GM23338 (cell line): ENCODE results near the gene ANKRD66.

Experiments
- CREB1 ChIP-seq: fragments of 250-450 bp; sonication (Bioruptor Pico); IDR thresholded peaks from 2 replicates; pipeline ENCODE4 v1.5.0; 2020; ENCODE audit warnings: low read depth, mild to moderate bottlenecking, moderate library complexity
- CTCF ChIP-seq, 2 experiments: fragments of 200-600 bp in 1 of 2; sonication (generic) in 1 of 2; conservative IDR thresholded peaks; 2 replicates each; pipeline versions ENCODE4 v1.5.1 to v1.6.1; 2016 to 2017; ENCODE audit warnings: antibody characterized with exemption in 2 of 2, low read depth in 2 of 2, mild to moderate bottlenecking in 2 of 2, moderate library complexity in 1 of 2
- EZH2 ChIP-seq: fragments of 200-600 bp; sonication (generic); IDR thresholded peaks from one replicate; pipeline ENCODE4 v1.8.0; 2017; ENCODE audit warnings: antibody characterized with exemption, mild to moderate bottlenecking, low read depth; ENCODE audit not compliant: unreplicated experiment
- EZH2phosphoT487 ChIP-seq: fragments of 200-600 bp; sonication (generic); IDR thresholded peaks from one replicate; pipeline ENCODE4 v1.8.1; 2018; ENCODE audit warnings: antibody characterized with exemption; ENCODE audit not compliant: unreplicated experiment
- JUNB ChIP-seq: IDR thresholded peaks from one replicate; pipeline ENCODE4 v1.6.1; 2016; ENCODE audit warnings: antibody characterized with exemption; ENCODE audit not compliant: unreplicated experiment
- NANOG ChIP-seq: IDR thresholded peaks from 2 replicates; pipeline ENCODE4 v1.6.1; 2016; ENCODE audit warnings: antibody characterized with exemption, borderline replicate concordance
- POLR2AphosphoS5 ChIP-seq: IDR thresholded peaks from 2 replicates; pipeline ENCODE4 v1.6.1; 2016; ENCODE audit warnings: antibody characterized with exemption, low read depth
- STAT1 ChIP-seq: IDR thresholded peaks from one replicate; pipeline ENCODE4 v1.6.1; 2016; ENCODE audit warnings: antibody characterized with exemption; ENCODE audit not compliant: unreplicated experiment
- ZNF114 ChIP-seq: fragments of 250-450 bp; sonication (Bioruptor Pico); IDR thresholded peaks from 2 replicates; pipeline ENCODE4 v1.5.0; 2020; ENCODE audit warnings: mild to moderate bottlenecking, moderate library complexity
- ZNF331 ChIP-seq: fragments of 250-450 bp; sonication (Bioruptor Pico); IDR thresholded peaks from 2 replicates; pipeline ENCODE4 v1.5.0; 2020; ENCODE audit warnings: low read depth, mild to moderate bottlenecking, moderate library complexity
- TF ChIP-seq, protein P1 (sequence below): IDR thresholded peaks from 2 replicates; pipeline ENCODE4 v1.6.1; 2016; ENCODE audit warnings: antibody characterized with exemption
- TF ChIP-seq, protein P2 (sequence below): IDR thresholded peaks from one replicate; pipeline ENCODE4 v1.6.1; 2018; ENCODE audit warnings: antibody characterized with exemption; ENCODE audit not compliant: unreplicated experiment
- TF ChIP-seq, protein P3 (sequence below): fragments of 250-450 bp; sonication (Bioruptor Pico); IDR thresholded peaks from 2 replicates; pipeline ENCODE4 v1.5.0; 2020; ENCODE audit warnings: mild to moderate bottlenecking, moderate library complexity

DNA sequence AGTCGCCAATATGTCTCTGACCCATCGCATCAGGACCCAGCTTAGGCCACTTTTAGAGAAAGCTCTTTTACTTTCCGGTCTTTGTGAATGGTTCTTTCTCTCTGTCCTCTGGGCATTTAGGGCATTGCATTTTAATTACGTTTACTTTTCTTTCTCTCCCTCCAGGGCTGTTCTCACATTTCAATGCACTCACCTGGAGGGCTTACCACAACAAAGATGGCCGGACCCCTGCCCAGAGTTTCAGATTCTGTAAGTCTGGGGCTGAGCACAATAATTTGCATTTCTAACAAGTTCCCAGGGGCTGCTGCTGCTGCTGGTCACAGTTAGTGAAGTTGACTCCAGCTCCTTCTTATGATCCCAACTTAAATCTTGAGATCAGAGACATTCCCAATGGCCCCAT lies 3.0 kb downstream of the ANKRD66 start:
- TF ChIP-seq CTCF (conservative IDR thresholded peaks at IDR 0.05; ENCODE audit: low read depth in 2 of 2): no peak
- TF ChIP-seq EZH2: no peak
- TF ChIP-seq, protein P1, sequence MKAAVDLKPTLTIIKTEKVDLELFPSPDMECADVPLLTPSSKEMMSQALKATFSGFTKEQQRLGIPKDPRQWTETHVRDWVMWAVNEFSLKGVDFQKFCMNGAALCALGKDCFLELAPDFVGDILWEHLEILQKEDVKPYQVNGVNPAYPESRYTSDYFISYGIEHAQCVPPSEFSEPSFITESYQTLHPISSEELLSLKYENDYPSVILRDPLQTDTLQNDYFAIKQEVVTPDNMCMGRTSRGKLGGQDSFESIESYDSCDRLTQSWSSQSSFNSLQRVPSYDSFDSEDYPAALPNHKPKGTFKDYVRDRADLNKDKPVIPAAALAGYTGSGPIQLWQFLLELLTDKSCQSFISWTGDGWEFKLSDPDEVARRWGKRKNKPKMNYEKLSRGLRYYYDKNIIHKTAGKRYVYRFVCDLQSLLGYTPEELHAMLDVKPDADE: no peak
- TF ChIP-seq POLR2AphosphoS5: no peak
- TF ChIP-seq EZH2phosphoT487: no peak
- no peak for TF ChIP-seq ZNF331 (CRISPR knock-in tag)
- TF ChIP-seq CREB1 (CRISPR knock-in tag): no peak
- TF ChIP-seq, protein P2, sequence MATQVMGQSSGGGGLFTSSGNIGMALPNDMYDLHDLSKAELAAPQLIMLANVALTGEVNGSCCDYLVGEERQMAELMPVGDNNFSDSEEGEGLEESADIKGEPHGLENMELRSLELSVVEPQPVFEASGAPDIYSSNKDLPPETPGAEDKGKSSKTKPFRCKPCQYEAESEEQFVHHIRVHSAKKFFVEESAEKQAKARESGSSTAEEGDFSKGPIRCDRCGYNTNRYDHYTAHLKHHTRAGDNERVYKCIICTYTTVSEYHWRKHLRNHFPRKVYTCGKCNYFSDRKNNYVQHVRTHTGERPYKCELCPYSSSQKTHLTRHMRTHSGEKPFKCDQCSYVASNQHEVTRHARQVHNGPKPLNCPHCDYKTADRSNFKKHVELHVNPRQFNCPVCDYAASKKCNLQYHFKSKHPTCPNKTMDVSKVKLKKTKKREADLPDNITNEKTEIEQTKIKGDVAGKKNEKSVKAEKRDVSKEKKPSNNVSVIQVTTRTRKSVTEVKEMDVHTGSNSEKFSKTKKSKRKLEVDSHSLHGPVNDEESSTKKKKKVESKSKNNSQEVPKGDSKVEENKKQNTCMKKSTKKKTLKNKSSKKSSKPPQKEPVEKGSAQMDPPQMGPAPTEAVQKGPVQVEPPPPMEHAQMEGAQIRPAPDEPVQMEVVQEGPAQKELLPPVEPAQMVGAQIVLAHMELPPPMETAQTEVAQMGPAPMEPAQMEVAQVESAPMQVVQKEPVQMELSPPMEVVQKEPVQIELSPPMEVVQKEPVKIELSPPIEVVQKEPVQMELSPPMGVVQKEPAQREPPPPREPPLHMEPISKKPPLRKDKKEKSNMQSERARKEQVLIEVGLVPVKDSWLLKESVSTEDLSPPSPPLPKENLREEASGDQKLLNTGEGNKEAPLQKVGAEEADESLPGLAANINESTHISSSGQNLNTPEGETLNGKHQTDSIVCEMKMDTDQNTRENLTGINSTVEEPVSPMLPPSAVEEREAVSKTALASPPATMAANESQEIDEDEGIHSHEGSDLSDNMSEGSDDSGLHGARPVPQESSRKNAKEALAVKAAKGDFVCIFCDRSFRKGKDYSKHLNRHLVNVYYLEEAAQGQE: no peak
- TF ChIP-seq STAT1: no peak
- no peak for TF ChIP-seq JUNB
- no peak for TF ChIP-seq NANOG
- TF ChIP-seq, protein P3, sequence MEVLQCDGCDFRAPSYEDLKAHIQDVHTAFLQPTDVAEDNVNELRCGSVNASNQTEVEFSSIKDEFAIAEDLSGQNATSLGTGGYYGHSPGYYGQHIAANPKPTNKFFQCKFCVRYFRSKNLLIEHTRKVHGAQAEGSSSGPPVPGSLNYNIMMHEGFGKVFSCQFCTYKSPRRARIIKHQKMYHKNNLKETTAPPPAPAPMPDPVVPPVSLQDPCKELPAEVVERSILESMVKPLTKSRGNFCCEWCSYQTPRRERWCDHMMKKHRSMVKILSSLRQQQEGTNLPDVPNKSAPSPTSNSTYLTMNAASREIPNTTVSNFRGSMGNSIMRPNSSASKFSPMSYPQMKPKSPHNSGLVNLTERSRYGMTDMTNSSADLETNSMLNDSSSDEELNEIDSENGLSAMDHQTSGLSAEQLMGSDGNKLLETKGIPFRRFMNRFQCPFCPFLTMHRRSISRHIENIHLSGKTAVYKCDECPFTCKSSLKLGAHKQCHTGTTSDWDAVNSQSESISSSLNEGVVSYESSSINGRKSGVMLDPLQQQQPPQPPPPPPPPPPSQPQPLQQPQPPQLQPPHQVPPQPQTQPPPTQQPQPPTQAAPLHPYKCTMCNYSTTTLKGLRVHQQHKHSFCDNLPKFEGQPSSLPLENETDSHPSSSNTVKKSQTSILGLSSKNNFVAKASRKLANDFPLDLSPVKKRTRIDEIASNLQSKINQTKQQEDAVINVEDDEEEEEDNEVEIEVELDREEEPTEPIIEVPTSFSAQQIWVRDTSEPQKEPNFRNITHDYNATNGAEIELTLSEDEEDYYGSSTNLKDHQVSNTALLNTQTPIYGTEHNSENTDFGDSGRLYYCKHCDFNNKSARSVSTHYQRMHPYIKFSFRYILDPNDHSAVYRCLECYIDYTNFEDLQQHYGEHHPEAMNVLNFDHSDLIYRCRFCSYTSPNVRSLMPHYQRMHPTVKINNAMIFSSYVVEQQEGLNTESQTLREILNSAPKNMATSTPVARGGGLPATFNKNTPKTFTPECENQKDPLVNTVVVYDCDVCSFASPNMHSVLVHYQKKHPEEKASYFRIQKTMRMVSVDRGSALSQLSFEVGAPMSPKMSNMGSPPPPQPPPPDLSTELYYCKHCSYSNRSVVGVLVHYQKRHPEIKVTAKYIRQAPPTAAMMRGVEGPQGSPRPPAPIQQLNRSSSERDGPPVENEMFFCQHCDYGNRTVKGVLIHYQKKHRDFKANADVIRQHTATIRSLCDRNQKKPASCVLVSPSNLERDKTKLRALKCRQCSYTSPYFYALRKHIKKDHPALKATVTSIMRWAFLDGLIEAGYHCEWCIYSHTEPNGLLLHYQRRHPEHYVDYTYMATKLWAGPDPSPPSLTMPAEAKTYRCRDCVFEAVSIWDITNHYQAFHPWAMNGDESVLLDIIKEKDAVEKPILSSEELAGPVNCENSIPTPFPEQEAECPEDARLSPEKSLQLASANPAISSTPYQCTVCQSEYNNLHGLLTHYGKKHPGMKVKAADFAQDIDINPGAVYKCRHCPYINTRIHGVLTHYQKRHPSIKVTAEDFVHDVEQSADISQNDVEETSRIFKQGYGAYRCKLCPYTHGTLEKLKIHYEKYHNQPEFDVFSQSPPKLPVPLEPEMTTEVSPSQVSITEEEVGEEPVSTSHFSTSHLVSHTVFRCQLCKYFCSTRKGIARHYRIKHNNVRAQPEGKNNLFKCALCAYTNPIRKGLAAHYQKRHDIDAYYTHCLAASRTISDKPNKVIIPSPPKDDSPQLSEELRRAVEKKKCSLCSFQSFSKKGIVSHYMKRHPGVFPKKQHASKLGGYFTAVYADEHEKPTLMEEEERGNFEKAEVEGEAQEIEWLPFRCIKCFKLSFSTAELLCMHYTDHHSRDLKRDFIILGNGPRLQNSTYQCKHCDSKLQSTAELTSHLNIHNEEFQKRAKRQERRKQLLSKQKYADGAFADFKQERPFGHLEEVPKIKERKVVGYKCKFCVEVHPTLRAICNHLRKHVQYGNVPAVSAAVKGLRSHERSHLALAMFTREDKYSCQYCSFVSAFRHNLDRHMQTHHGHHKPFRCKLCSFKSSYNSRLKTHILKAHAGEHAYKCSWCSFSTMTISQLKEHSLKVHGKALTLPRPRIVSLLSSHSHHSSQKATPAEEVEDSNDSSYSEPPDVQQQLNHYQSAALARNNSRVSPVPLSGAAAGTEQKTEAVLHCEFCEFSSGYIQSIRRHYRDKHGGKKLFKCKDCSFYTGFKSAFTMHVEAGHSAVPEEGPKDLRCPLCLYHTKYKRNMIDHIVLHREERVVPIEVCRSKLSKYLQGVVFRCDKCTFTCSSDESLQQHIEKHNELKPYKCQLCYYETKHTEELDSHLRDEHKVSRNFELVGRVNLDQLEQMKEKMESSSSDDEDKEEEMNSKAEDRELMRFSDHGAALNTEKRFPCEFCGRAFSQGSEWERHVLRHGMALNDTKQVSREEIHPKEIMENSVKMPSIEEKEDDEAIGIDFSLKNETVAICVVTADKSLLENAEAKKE (CRISPR knock-in tag): 0 out of 2 replicates have a peak, but pooled peaks have one; percentile 3
- TF ChIP-seq ZNF114: peak; percentile 23; the same call in 1 of the 2 replicates
